Nephron progenitor cell (in vitro differentiated cells): ENCODE measurements around the gene MTCL1.
A peak's percentile ranks its signal among the peaks of the same experiment; 100 is the strongest.

ENCODE experiments used
- DNase-seq: peaks from one replicate; pipeline ENCODE4 v3.0.0; 2021
- H3K27ac Mint-ChIP-seq: 2 replicates; pipeline ENCODE4 v1.8.0; 2021; ENCODE audit warnings: mild to moderate bottlenecking, moderate library complexity, mixed read lengths
- H3K27me3 Mint-ChIP-seq: 2 replicates; pipeline ENCODE4 v1.8.0; 2021; ENCODE audit warnings: mild to moderate bottlenecking, low read depth, mixed read lengths; ENCODE audit not compliant: poor library complexity
- H3K36me3 Mint-ChIP-seq: 2 replicates; pipeline ENCODE4 v1.8.0; 2021; ENCODE audit warnings: low read depth, mixed read lengths
- H3K4me1 Mint-ChIP-seq: 2 replicates; pipeline ENCODE4 v1.8.0; 2021; ENCODE audit warnings: mixed read lengths
- H3K4me3 Mint-ChIP-seq: 2 replicates; pipeline ENCODE4 v1.8.0; 2021; ENCODE audit warnings: mild to moderate bottlenecking, moderate library complexity, mixed read lengths
- H3K9me3 Mint-ChIP-seq: 2 replicates; pipeline ENCODE4 v1.8.0; 2021; ENCODE audit warnings: mild to moderate bottlenecking, moderate library complexity, mixed read lengths
- TF ChIP-seq, protein P1 (sequence below): fragments of 200-600 bp; sonication (generic); IDR thresholded peaks from 2 replicates; pipeline ENCODE4 v1.5.0; 2021; ENCODE audit warnings: antibody characterized with exemption

MTCL1 gene

DNA sequence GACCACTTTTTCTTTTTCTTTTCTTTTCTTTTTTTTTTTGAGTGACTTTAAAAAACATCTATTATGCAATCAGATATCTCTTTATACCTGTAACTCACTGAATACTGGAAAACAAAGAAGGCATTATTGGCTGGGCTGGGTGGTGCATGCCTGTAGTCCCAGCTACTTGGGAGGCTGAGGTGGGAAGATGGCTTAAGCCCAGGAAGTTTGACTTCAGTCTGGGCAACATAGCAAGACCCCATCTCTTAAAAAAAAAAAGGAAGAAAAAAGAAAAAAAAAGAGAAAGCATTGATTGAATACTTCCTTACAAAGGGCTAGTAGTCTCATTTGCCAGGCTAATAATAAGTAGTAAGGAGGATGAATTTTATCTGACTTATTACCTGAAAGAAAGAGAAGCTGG, 2.7 kb upstream of the MTCL1 start:
- H3K27me3 Mint-ChIP-seq = peaks cover 36% of the 10 kb centered on the region
- H3K4me1 Mint-ChIP-seq = peaks cover 40% of the 10 kb centered on the region
- TF ChIP-seq, protein P1, sequence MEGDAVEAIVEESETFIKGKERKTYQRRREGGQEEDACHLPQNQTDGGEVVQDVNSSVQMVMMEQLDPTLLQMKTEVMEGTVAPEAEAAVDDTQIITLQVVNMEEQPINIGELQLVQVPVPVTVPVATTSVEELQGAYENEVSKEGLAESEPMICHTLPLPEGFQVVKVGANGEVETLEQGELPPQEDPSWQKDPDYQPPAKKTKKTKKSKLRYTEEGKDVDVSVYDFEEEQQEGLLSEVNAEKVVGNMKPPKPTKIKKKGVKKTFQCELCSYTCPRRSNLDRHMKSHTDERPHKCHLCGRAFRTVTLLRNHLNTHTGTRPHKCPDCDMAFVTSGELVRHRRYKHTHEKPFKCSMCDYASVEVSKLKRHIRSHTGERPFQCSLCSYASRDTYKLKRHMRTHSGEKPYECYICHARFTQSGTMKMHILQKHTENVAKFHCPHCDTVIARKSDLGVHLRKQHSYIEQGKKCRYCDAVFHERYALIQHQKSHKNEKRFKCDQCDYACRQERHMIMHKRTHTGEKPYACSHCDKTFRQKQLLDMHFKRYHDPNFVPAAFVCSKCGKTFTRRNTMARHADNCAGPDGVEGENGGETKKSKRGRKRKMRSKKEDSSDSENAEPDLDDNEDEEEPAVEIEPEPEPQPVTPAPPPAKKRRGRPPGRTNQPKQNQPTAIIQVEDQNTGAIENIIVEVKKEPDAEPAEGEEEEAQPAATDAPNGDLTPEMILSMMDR = no peak
- H3K9me3 Mint-ChIP-seq = no peaks in the 10 kb centered on the region
- H3K4me3 Mint-ChIP-seq = no peak overlapping the region
- no peaks in the 10 kb centered on the region for H3K36me3 Mint-ChIP-seq
- H3K27ac Mint-ChIP-seq = no peak overlapping the region
- no peak for DNase-seq

DNA sequence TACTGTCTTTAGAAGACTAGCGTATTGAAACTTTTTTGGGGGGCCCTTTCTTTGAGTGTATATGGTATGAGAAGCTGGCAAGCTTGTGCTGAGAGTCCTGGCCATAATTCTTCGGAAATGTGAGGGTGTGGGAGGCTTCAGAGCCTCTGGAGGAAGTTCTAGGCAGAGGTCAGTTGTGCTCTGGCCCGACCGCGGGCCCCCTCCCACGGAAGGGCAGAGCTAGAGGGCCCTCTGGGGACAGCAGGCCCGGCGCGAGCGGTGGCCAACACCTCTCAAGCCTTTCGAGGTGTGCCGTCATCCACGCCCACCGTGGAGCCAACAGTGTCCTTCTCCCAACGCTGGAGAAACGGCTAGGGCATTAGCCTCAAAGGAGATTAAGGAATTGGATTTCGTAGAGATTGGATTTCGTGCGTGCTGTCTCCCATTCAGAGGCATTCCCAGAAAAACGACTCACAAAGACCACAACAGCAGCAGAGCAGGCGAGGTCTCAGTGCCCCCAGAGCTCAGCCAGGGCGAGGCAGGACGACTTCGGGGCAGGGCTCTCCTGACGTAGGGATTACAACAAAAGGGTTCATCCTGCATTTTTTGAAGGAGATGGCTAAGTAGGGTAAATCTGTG, 2.2 kb upstream of the MTCL1 start:
- peaks cover 45% of the 10 kb centered on the region for H3K4me1 Mint-ChIP-seq
- DNase-seq = peak; percentile 19
- peaks cover 41% of the 10 kb centered on the region for H3K27me3 Mint-ChIP-seq
- TF ChIP-seq, protein P1 = no peak
- H3K9me3 Mint-ChIP-seq = no peaks in the 10 kb centered on the region
- H3K4me3 Mint-ChIP-seq = peak overlapping the region; percentile 59
- no peaks in the 10 kb centered on the region for H3K36me3 Mint-ChIP-seq
- no peak overlapping the region for H3K27ac Mint-ChIP-seq

DNA sequence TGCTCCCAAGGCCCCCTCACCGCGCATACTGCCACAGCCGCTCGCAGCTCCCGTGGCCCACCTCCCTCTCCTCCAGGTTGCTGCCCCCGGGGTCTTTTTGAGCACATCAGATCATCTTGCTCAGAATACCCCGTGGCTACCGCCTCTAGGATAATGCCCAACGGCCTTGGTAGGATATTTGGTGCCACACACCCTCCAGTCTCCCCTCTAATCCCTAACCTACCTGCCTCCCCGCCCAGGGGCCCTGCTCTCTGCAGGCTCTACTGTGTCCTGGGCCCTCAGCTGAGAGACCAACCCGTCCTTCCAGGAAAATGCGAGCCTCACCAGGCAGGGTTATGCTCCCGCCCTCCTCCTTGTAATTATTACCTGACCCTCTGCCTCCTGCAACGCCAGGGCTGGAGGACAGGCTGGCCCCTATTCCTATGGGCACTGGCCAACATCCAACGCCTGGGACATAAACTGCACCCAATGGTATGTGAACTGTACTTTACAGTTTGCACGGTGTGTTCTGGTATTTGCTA, 1.5 kb upstream of the MTCL1 start:
- Mint-ChIP-seq H3K27me3 (peaks cover 46% of the 10 kb centered on the region), H3K27ac (no peak overlapping the region), H3K9me3 (no peaks in the 10 kb centered on the region), H3K4me1 (peaks cover 52% of the 10 kb centered on the region), H3K36me3 (no peaks in the 10 kb centered on the region), H3K4me3 (peak overlapping the region; percentile 85)
- no peak for DNase-seq
- TF ChIP-seq, protein P1 = no peak

DNA sequence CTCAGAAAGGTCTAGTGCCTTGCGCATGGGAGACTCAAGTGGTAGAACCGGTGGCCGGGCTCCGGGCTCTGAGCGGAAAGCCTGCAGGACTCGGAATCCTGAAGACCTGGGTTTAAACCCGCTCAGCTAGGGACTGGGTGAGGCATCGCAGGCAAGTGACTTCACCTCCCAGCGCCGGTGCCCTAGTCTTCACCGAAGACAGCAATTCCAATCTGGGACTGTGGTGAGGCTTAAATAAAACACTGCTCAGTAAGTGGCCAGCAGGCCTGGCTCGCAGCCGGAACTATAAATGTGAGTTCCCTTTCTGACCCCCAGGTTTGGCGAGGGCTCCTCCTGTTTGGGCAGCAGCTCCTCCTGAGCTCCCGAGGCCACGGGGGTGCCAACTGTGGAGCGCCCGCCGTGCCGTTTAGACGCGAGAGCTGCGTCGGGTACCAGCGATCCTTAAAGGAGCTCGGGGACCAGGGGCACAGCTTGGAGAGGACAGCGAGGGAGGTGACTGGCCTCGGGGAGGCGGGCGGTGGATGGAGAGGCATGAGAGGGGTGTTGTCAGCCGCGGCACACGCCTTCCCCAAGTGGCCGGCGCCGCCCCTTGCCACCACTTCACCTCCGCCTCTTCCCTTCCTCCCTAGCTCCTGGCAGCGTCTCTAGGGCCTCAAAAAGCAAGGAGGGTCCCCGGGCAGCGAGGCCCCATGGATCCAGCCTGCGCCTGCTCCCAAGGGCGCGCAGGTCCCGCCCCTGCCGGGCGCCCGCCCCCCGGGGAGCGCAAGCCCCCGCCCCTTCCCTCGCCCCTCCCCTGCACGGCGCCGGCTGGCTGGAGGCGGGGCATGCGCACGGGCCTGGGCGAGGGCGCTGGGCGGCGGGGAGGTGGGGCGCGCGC, 757 bp upstream of the MTCL1 start:
- H3K9me3 Mint-ChIP-seq = no peaks in the 10 kb centered on the region
- H3K27me3 Mint-ChIP-seq = peaks cover 48% of the 10 kb centered on the region
- H3K36me3 Mint-ChIP-seq = no peaks in the 10 kb centered on the region
- TF ChIP-seq, protein P1 = no peak
- H3K4me3 Mint-ChIP-seq = peak overlapping the region; percentile 85
- peak; percentile 95 for DNase-seq
- peaks cover 53% of the 10 kb centered on the region for H3K4me1 Mint-ChIP-seq
- no peak overlapping the region for H3K27ac Mint-ChIP-seq

DNA sequence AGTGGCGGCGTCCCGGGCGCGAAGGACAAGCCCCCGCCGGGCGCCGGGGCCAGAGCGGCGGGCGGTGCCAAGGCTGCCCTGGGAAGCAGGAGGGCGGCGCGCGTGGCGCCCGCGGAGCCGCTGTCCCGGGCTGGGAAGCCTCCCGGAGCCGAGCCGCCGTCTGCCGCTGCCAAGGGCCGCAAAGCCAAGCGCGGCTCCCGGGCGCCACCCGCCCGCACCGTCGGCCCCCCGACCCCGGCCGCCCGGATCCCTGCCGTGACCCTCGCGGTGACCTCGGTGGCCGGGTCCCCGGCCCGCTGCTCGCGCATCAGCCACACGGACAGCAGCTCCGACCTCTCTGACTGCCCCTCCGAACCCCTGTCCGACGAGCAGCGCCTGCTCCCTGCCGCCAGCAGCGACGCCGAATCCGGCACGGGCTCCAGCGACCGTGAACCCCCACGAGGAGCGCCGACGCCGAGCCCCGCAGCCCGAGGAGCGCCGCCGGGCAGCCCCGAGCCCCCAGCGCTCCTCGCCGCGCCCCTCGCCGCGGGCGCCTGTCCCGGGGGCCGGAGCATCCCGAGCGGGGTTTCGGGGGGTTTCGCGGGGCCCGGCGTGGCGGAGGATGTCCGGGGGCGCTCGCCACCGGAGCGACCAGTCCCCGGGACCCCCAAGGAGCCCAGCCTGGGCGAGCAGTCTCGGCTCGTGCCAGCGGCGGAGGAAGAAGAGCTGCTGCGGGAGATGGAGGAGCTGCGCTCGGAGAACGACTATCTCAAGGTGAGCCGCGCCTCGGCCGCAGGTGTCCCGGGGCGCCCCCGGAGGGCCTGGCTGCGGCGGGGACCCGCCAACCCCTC, 820 bp downstream of the MTCL1 start:
- Mint-ChIP-seq H3K36me3 (peaks cover 5% of the 10 kb centered on the region), H3K27ac (no peak overlapping the region), H3K9me3 (peaks cover 5% of the 10 kb centered on the region), H3K4me3 (peak overlapping the region; percentile 99), H3K4me1 (peaks cover 53% of the 10 kb centered on the region), H3K27me3 (peaks cover 41% of the 10 kb centered on the region)
- TF ChIP-seq, protein P1 = no peak
- DNase-seq = peak; percentile 54
